Activated effector memory CD4-positive, alpha-beta T cell treated with Interleukin-2 at 50 U/mL for 16 hours (primary cell): Measurements from ENCODE around the gene UBE2S.

Experiments used
- DNase-seq: peaks from one replicate; pipeline ENCODE4 v3.0.0-alpha.2; 2020

The UBE2S gene

DNA sequence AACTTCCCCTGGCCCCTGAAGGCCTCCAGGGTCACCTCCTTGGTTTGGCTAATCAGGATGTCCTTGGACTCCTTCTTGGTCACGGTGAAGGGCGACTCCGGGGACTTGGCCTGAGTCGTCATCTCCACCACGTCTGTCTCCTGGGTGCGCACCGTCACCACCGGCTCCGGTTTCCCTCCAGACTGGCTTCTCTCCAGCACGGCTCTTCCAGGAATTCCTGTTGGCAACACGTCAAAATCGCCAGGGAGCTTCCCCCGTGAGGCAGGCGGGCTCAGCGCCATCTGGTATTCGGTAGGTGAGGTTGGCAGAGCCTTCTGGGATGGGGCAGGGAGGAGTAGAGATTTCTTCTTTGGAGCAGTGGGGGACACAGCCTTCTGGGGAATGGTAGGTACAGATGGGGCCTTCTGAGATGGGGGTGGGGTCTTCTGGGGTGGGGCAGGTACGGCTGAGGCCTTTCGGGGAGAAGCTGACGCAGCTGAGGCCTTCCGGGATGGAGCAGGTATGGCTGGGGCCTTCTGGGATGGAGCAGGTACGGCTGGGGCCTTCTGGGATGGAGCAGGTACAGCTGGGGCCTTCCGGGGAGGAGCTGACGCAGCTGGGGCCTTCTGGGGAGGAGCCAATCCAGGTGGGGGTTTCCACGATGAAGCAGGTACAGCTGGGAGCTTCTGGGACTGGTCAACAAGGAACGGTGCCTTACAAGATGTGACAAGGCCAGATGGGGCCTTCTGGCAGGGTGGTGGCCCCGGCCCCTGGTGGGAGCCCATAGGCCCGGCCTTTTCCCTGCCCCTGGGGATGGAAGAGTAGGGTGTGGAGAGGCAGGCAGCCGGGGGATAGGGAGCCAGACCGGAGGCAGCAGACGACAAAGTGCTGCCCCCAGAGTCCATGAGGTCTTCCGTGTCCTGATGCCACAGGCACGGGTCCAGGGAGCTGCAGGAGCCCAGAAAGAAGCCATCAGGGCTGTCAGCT is 48.4 kb downstream of the UBE2S start:
- DNase-seq, result no peak

DNA sequence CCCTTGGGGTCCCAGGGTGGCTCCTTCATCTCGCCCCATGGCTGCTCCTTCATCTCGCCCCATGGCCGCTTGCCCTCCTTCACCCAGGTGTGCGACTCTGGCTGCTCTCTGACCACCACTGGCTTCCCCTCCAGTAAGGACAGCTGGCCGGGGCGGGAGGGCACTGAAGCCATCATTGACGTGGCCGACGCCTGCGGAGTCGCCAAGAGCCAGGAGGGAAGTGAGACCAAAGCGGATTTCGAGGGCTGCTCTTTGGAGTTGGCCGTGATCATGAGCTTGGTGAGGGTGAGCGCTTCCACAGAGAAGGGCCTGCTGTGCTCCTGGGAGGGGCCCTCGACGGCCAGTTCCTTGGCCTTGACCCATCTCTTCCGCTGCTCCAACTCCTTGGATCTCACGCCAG is 49.1 kb downstream of the UBE2S start:
- no peak for DNase-seq

DNA sequence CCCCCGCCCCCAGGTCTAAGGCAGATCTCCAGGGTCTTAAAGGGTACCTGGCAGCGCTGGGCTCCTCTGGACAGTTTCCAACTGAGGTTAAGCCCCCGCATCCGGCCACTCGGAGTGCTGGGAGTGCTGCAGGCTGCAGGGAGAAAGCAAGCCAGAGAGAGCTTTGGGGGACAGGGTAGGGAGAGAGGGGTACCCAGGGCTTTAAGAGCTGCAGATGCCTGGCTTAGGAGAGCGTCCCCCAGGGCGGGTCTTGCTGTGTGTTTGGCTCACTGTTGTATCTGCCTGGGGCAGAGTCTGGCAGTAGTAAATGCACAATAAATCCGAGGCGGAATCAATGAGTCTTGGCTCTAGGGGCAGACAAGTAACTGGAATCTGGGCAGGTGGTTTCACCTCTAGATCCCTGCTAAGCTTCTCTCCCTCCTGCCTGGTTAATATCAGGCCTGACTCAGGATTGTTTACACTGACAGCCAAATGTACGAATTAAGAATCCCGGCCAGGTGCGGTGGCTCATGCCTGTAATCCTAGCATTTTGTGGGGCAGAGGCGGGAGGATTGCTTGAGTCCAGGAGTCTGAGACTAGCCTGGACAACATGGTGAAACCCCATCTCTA is 52.3 kb downstream of the UBE2S start:
- DNase-seq, result no peak

DNA sequence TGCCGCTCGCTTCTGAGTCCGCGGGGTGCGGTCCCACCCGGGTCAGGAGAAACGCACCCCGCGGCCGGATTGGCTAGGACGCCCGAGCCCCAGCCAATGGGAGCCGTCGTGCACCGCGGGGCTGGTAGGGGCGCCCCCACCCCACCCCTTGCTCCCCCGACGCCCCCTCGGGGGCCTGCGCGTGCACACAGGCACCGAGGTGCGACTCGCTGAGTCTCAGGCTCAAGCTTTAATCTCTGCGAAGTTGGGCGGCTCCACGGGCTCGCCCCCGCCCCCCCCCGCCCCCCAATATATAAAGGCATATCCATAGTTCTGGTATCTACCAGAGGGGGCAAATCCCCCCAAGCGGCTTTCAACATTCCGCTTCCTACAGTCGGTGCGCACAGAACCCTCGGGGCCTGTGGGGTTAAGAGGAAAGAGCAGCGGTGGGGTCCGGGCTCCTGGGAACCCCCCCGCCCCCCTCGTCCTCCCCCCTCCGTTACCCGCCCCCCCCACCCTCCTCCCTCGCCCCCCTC is 52.8 kb downstream of the UBE2S start, which contains the start of gene COX6B2:
TSS of gene COX6B2 (minus strand) at position 22 of the 515 bp plus-strand sequence. CDS start 198 bp downstream, outside the sequence.
- no peak for DNase-seq

DNA sequence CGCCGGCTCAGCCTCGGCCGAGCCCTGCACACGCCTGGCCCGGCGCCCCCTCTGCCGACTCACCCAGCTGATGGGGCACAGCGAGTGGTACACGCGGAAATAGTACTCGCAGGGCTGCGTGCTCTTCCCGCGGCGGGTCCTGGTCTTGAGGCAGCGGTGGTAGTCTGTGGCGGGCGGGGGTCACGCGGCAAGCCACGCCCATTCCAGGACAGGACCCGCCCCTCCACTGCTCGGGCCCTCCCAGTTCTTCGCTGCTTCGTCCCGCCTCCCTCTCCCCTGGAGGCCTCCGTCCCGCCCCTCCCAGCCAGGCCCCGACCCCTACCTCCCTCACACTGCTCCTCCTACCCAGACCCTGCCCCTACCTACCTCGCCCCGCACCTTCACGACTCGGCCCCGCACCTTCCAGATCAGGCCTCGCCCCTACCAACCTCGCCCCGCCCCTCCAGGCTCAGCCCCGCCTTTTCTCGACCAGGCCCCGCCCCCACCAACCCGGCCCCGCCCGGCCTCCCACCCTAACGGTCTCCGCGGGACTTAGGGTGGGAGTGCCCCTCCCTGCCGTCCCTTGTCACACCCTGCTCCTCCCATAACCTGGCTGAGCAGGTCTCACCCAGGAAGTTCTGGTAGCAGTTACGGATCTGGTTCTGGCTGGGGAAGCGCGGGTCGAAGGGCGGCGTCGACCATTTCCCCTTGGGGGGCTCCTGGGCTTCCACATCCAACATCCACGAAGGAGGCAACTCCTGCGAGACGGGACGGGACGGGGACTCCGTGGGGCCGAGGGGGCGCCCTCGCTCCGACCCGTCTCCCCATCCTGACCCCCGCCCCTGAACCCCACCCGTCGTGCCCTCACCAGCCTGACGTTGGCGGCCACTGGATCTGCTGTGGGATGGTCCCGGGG is 53.5 kb downstream of the UBE2S start:
- peak; percentile 57 for DNase-seq

DNA sequence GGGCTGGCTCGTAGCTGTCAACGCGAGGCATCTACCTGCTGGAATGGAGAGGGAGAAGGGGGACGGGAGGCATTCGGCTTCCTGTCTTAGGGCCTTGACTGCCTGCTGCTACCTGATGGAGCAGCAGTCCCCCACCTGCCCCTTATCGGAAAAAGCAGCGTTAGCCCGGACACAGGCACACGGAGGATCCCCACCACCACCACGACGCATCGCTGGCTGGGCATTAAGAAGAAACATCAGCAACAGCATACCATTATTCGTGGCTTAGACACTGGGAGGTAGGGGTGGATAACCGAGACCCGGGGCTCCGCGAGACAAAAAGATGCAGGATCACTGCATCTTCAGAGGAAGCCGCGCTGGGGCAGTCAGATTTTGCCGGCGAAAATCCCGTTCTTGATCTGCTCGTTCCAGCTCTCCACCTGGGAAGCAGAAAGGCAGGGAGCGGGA is 54.2 kb downstream of the UBE2S start:
- no peak for DNase-seq

DNA sequence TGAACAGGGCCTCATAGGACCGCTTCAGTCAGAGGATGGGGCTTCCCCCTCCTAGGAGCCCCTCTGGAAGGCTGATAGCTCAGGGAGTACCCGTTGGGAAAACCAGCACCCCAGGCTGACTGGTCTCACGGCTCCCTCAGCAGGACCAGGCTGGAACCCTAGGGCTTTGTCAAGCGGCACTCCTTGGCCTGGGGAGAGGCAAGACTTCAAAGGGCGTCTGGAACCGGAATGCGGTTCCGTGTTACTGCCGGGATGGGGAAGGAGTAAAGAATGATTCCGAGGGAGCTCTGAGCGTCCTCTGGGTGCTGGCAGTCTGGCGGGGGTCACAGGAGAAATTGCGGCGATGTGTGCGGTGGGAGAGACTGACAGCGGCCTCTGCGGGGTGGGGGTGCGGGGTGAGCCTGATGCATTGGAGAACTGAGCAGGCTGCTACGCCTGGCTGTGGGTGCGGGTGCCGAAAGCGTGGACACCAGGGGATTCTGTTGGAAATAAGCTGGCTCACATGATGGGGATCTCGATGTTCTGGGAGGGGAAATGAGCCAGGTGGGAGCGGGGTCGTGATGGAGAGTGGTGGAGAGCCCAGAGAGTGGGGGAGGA is 54.9 kb downstream of the UBE2S start:
- DNase-seq, result no peak

DNA sequence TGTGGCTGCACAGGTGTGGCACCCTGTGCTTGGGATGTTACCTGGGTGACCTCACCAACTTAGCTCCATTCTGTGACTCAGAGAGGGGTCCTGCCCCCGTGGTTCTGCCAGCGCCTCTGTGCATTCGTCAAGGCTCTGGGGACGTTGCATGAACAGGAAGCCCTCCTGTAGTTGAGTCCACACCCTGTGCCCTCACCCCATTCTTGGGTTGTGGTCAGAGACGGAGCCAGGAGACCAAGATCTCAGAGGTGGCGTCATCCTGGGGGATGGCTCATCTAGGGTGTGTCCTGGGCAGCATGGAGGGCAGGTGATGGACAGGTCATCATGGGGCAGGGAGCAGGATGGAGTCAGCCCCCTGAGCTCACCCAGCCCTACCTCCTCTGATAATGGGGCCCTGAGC is 55.5 kb downstream of the UBE2S start:
- no peak for DNase-seq

DNA sequence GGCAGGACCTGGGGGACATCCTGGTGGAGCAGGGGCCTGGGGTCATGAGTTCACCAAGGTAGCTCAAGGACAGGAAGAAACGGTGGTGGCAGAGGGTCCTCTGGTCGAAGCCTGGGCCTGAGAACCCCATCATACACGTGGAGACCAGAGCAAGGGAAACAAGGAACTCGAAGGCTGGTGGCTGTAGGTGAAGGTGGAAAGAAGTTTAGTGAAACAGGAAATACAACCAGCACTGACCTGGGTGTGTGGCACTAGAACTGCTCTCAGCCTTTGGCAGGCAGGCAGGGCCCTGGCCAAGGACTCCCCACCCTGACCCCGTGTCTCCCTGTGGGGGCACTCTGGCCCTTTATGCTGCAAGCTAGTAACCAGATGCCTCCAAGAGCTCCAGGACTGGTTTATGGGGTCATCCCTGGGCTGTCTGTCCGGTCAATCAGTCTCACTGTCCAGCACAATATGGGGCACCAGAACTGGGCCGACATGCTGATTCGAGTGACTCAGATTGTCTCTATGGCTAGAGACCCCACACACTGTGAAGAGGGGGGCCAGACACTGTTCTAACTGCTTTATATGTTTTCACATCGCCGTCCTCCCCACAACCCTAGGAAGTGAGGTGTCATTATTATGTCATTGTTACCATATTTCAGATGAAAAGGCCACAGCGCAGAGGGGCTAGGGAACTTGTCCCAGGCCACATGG is 56.8 kb downstream of the UBE2S start:
- no peak for DNase-seq
